ENCODE measurements around the gene PAFAH1B1. TPM values are rescaled to one million over a fixed set of nuclear protein-coding genes. Genes with fewer than 3 reads are reported as not detected.
"Not testable (repeated sequence)": the region's sequence is repeated elsewhere in the genome, so short reads cannot be mapped to it uniquely, and the experiment has no call there.

The PAFAH1B1 gene
- total RNA-seq, 2 experiments from 2014 or later, result 151 to 171 TPM

- no peak overlapping the region for H3K4me3 Mint-ChIP-seq
- H3K4me1 Mint-ChIP-seq, result peaks cover 49% of the 10 kb centered on the region
- no peak for DNase-seq
- H3K27me3 Mint-ChIP-seq, result no peaks in the 10 kb centered on the region
- H3K27ac Mint-ChIP-seq, result no peak overlapping the region
- ATAC-seq (ENCODE audit: low read depth), result no peak
- peaks cover 7% of the 10 kb centered on the region for H3K9me3 Mint-ChIP-seq
- POLR2A ChIA-PET, result interaction anchor here (0.6 kb wide), 1 partner anchor 10 kb away, joined by 8 read pairs; no protein-coding TSS in a partner anchor
- peaks cover 35% of the 10 kb centered on the region for H3K36me3 Mint-ChIP-seq
Observed at GRCh38 chr17:2631211-2631610, 37.8 kb downstream of the PAFAH1B1 start.

- DNase-seq, result no peak
- peaks cover 24% of the 10 kb centered on the region for H3K4me1 Mint-ChIP-seq
- H3K9me3 Mint-ChIP-seq, result no peaks in the 10 kb centered on the region
- peaks cover 26% of the 10 kb centered on the region for H3K36me3 Mint-ChIP-seq
- H3K4me3 Mint-ChIP-seq, result no peak overlapping the region
- H3K27ac Mint-ChIP-seq, result no peak overlapping the region
- POLR2A ChIA-PET, result no interaction called here
- H3K27me3 Mint-ChIP-seq, result no peaks in the 10 kb centered on the region
- no peak for ATAC-seq (ENCODE audit: low read depth)
Observed at GRCh38 chr17:2634361-2634960, 41.0 kb downstream of the PAFAH1B1 start.

- Mint-ChIP-seq H3K4me3 (no peak overlapping the region), H3K27ac (no peak overlapping the region), H3K27me3 (no peaks in the 10 kb centered on the region), H3K9me3 (no peaks in the 10 kb centered on the region), H3K4me1 (peaks cover 20% of the 10 kb centered on the region), H3K36me3 (peaks cover 25% of the 10 kb centered on the region)
- no peak for ATAC-seq (ENCODE audit: low read depth)
- POLR2A ChIA-PET, result no interaction called here
- no peak for DNase-seq
Observed at GRCh38 chr17:2635241-2635640, 41.8 kb downstream of the PAFAH1B1 start.

GRCh38 chr17:2635675-2636074 lies 42.2 kb downstream of the PAFAH1B1 start:
- Mint-ChIP-seq H3K4me1 (peaks cover 17% of the 10 kb centered on the region), H3K27me3 (no peaks in the 10 kb centered on the region), H3K27ac (no peak overlapping the region), H3K36me3 (peaks cover 24% of the 10 kb centered on the region), H3K4me3 (no peak overlapping the region), H3K9me3 (no peaks in the 10 kb centered on the region)
- POLR2A ChIA-PET, result no interaction called here
- DNase-seq (no peak), ATAC-seq (ENCODE audit: low read depth) (no peak)

GRCh38 chr17:2636169-2636930 lies 42.9 kb downstream of the PAFAH1B1 start:
- POLR2A ChIA-PET, result no interaction called here
- H3K4me1 Mint-ChIP-seq, result peaks cover 20% of the 10 kb centered on the region
- no peak for ATAC-seq (ENCODE audit: low read depth)
- peaks cover 29% of the 10 kb centered on the region for H3K36me3 Mint-ChIP-seq
- DNase-seq, result no peak
- no peaks in the 10 kb centered on the region for H3K9me3 Mint-ChIP-seq
- no peaks in the 10 kb centered on the region for H3K27me3 Mint-ChIP-seq
- no peak overlapping the region for H3K27ac Mint-ChIP-seq
- no peak overlapping the region for H3K4me3 Mint-ChIP-seq

- POLR2A ChIA-PET, result no interaction called here
Observed at GRCh38 chr17:2637422-2637821, 44.0 kb downstream of the PAFAH1B1 start.

GRCh38 chr17:2644971-2645370 lies 51.5 kb downstream of the PAFAH1B1 start:
- peaks cover 36% of the 10 kb centered on the region for H3K36me3 Mint-ChIP-seq
- POLR2A ChIA-PET, result no interaction called here
- DNase-seq (no peak), ATAC-seq (ENCODE audit: low read depth) (no peak)
- peaks cover 7% of the 10 kb centered on the region for H3K4me1 Mint-ChIP-seq
- no peaks in the 10 kb centered on the region for H3K27me3 Mint-ChIP-seq
- no peaks in the 10 kb centered on the region for H3K9me3 Mint-ChIP-seq
- no peak overlapping the region for H3K4me3 Mint-ChIP-seq
- no peak overlapping the region for H3K27ac Mint-ChIP-seq

More at GRCh38 chr17:2637422-2637821, 44.0 kb downstream of the PAFAH1B1 start:
- Mint-ChIP-seq H3K27ac (no peak overlapping the region), H3K4me3 (no peak overlapping the region), H3K4me1 (peaks cover 19% of the 10 kb centered on the region), H3K9me3 (no peaks in the 10 kb centered on the region), H3K36me3 (peaks cover 31% of the 10 kb centered on the region), H3K27me3 (no peaks in the 10 kb centered on the region)
- DNase-seq (no peak), ATAC-seq (ENCODE audit: low read depth) (no peak)

GRCh38 chr17:2647957-2648356 lies 54.5 kb downstream of the PAFAH1B1 start:
- ATAC-seq (ENCODE audit: low read depth), result no peak
- Mint-ChIP-seq H3K27me3 (no peaks in the 10 kb centered on the region), H3K4me3 (no peak overlapping the region), H3K4me1 (peaks cover 2% of the 10 kb centered on the region), H3K27ac (no peak overlapping the region), H3K9me3 (peaks cover 4% of the 10 kb centered on the region), H3K36me3 (peaks cover 40% of the 10 kb centered on the region)
- POLR2A ChIA-PET, result no interaction called here
- DNase-seq, result no peak

- DNase-seq (no peak), ATAC-seq (ENCODE audit: low read depth) (no peak)
- H3K4me1 Mint-ChIP-seq, result peaks cover 2% of the 10 kb centered on the region
- peaks cover 40% of the 10 kb centered on the region for H3K36me3 Mint-ChIP-seq
- no peak overlapping the region for H3K27ac Mint-ChIP-seq
- POLR2A ChIA-PET, result interaction anchor here (0.6 kb wide), 1 partner anchor 43 kb away, joined by 5 read pairs; no protein-coding TSS in a partner anchor
- peaks cover 4% of the 10 kb centered on the region for H3K9me3 Mint-ChIP-seq
- H3K27me3 Mint-ChIP-seq, result no peaks in the 10 kb centered on the region
- no peak overlapping the region for H3K4me3 Mint-ChIP-seq
Observed at GRCh38 chr17:2649191-2649590, 55.7 kb downstream of the PAFAH1B1 start.

GRCh38 chr17:2652911-2653310 lies 59.5 kb downstream of the PAFAH1B1 start:
- POLR2A ChIA-PET; H3K4me3 Mint-ChIP-seq; ATAC-seq (ENCODE audit: low read depth); H3K9me3 Mint-ChIP-seq; H3K4me1 Mint-ChIP-seq; H3K27ac Mint-ChIP-seq; DNase-seq; H3K27me3 Mint-ChIP-seq: not testable (repeated sequence)
- H3K36me3 Mint-ChIP-seq, result peaks cover 38% of the 10 kb centered on the region

GRCh38 chr17:2655546-2655945 lies 62.1 kb downstream of the PAFAH1B1 start:
- Mint-ChIP-seq H3K9me3 (peaks cover 4% of the 10 kb centered on the region), H3K4me1 (peaks cover 9% of the 10 kb centered on the region), H3K36me3 (peaks cover 39% of the 10 kb centered on the region), H3K4me3 (no peak overlapping the region), H3K27ac (no peak overlapping the region), H3K27me3 (no peaks in the 10 kb centered on the region)
- ATAC-seq (ENCODE audit: low read depth) (no peak), DNase-seq (no peak)
- POLR2A ChIA-PET, result interaction anchor here (0.7 kb wide), 1 partner anchor 252 kb away, joined by 4 read pairs; no protein-coding TSS in a partner anchor

GRCh38 chr17:2656283-2656682 lies 62.8 kb downstream of the PAFAH1B1 start:
- POLR2A ChIA-PET, result interaction anchor here (0.7 kb wide), 1 partner anchor 253 kb away, joined by 4 read pairs; no protein-coding TSS in a partner anchor
- no peak for DNase-seq
- H3K4me1 Mint-ChIP-seq, result peaks cover 12% of the 10 kb centered on the region
- peaks cover 38% of the 10 kb centered on the region for H3K36me3 Mint-ChIP-seq
- no peak for ATAC-seq (ENCODE audit: low read depth)
- no peak overlapping the region for H3K4me3 Mint-ChIP-seq
- H3K27ac Mint-ChIP-seq, result no peak overlapping the region
- H3K9me3 Mint-ChIP-seq, result peaks cover 4% of the 10 kb centered on the region
- no peaks in the 10 kb centered on the region for H3K27me3 Mint-ChIP-seq

- H3K9me3 Mint-ChIP-seq; H3K4me3 Mint-ChIP-seq; H3K27ac Mint-ChIP-seq; DNase-seq; H3K27me3 Mint-ChIP-seq; ATAC-seq (ENCODE audit: low read depth): not testable (repeated sequence)
- H3K4me1 Mint-ChIP-seq, result peaks cover 14% of the 10 kb centered on the region
- POLR2A ChIA-PET, result interaction anchor here (0.7 kb wide), 1 partner anchor 131 kb away, joined by 3 read pairs; no protein-coding TSS in a partner anchor
- peaks cover 26% of the 10 kb centered on the region for H3K36me3 Mint-ChIP-seq
Observed at GRCh38 chr17:2659337-2659736, 65.9 kb downstream of the PAFAH1B1 start.

- ATAC-seq (ENCODE audit: low read depth); DNase-seq; H3K27me3 Mint-ChIP-seq; H3K9me3 Mint-ChIP-seq; H3K27ac Mint-ChIP-seq; POLR2A ChIA-PET; H3K4me3 Mint-ChIP-seq: not testable (repeated sequence)
- Mint-ChIP-seq H3K36me3 (peaks cover 25% of the 10 kb centered on the region), H3K4me1 (peaks cover 14% of the 10 kb centered on the region)
Observed at GRCh38 chr17:2660410-2660809, 67.0 kb downstream of the PAFAH1B1 start.

All from activated naive CD8-positive, alpha-beta T cell treated with anti-CD3 and anti-CD28 coated beads, Interleukin-2, amount 10 ng/mL, durations not matched to agents 7 days and 5 days (primary cell).